Uterus (tissue), 2 donors: Measurements from ENCODE around the gene MIB2.
A peak's percentile ranks its signal among the peaks of the same experiment; 100 is the strongest.

Experiments used
- POLR2A ChIP-seq, 2 donors: fragments of 450-650 bp; IDR thresholded peaks; one replicate each; pipeline ENCODE4 v1.6.1; 2016; ENCODE audit warnings: antibody characterized with exemption in 2 of 2, mild to moderate bottlenecking in 1 of 2, moderate library complexity in 1 of 2
- TF ChIP-seq, protein P1 (sequence below), 4 experiments: fragments of 200-600 bp in 2 of 4; fragments of 450-650 bp in 2 of 4; sonication (generic) in 2 of 4; IDR thresholded peaks; one replicate each; pipeline ENCODE4 v1.5.1; 2016 to 2019; ENCODE audit warnings: antibody characterized with exemption in 4 of 4, mild to moderate bottlenecking in 2 of 4, moderate library complexity in 1 of 4

DNA sequence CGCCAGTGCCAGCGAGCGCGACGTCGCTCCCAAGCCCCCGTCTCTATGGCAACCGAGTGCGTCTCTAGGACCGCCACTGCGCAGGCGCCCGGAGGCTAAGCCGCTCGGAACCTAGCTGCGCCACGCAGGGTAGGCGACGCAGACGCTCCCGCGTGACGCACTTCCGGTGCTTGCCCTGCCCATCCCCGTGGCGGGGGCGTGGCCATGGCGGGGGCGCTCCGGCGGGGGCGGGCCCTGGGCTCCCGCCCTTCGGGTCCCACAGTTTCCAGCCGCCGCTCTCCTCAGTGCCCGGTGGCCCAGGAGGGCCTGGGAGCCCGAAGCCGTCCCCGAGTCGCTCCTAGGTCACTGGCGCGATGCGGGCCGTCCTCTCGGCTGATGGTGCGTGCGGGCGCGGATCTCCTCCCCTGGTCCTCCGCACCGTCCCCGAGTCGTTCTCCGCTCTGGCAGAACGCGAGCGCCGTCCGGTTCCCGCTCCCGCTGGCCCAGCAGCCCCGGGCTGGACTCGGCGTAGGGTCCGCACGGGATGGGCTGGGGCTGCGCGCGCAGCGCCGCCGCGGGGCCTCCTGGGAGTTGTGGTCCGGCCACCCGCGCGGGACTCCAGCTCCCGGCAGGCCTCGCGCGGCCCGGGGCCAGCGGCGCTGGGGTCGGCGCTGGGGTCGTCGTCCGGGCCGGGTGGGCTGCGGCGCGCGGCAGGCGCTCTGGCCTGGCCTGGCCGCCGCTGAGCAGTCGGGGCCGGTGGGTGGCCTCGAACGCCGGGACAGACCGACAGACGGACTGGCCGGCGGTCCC lies at the start of gene MIB2:
- TF ChIP-seq, protein P1, sequence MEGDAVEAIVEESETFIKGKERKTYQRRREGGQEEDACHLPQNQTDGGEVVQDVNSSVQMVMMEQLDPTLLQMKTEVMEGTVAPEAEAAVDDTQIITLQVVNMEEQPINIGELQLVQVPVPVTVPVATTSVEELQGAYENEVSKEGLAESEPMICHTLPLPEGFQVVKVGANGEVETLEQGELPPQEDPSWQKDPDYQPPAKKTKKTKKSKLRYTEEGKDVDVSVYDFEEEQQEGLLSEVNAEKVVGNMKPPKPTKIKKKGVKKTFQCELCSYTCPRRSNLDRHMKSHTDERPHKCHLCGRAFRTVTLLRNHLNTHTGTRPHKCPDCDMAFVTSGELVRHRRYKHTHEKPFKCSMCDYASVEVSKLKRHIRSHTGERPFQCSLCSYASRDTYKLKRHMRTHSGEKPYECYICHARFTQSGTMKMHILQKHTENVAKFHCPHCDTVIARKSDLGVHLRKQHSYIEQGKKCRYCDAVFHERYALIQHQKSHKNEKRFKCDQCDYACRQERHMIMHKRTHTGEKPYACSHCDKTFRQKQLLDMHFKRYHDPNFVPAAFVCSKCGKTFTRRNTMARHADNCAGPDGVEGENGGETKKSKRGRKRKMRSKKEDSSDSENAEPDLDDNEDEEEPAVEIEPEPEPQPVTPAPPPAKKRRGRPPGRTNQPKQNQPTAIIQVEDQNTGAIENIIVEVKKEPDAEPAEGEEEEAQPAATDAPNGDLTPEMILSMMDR (IDR thresholded peaks at IDR 0.05): peak in 1 of 4 experiments; percentile 21
- peak in 1 of 2 donors; percentile 93 for TF ChIP-seq POLR2A (IDR thresholded peaks at IDR 0.05)
